Activated CD4-positive, alpha-beta T cell treated with anti-CD3 and anti-CD28 coated beads for 36 hours (primary cell): ENCODE measurements around the gene PTH1R. TPM values are rescaled to one million over a fixed set of nuclear protein-coding genes. Genes with fewer than 3 reads are reported as not detected.

Experiments used
- ATAC-seq: fragments of 200-7000 bp; cut with Tn5 transposase; one replicate; pipeline ENCODE4 v1.10.0; 2021; ENCODE audit warnings: mild to moderate bottlenecking, moderate library complexity
- CTCF ChIA-PET: fragments of 350-600 bp; sonication (Branson Sonifier 250); formaldehyde crosslinking; loops from one replicate; lab custom pipeline; 2021; ENCODE audit warnings: antibody characterized with exemption; lab: Charles Lee
- POLR2A ChIA-PET: fragments of 350-600 bp; sonication (Branson Sonifier 250); formaldehyde crosslinking; loops from one replicate; lab custom pipeline; 2021; ENCODE audit warnings: antibody characterized with exemption, inconsistent platforms; lab: Charles Lee
- DNase-seq: peaks from one replicate; pipeline ENCODE4 v3.0.0-alpha.2; 2020
- H3K27ac Mint-ChIP-seq: one replicate; pipeline ENCODE4 v1.8.0; 2021; ENCODE audit warnings: mixed read lengths
- H3K27me3 Mint-ChIP-seq: one replicate; pipeline ENCODE4 v1.8.0; 2021; ENCODE audit warnings: mixed read lengths
- H3K36me3 Mint-ChIP-seq: one replicate; pipeline ENCODE4 v1.8.0; 2021; ENCODE audit warnings: low read depth, mixed read lengths
- H3K4me1 Mint-ChIP-seq: one replicate; pipeline ENCODE4 v1.8.0; 2021; ENCODE audit warnings: mixed read lengths
- H3K4me3 Mint-ChIP-seq: one replicate; pipeline ENCODE4 v1.8.0; 2021; ENCODE audit warnings: mild to moderate bottlenecking, moderate library complexity, mixed read lengths
- H3K9me3 Mint-ChIP-seq: one replicate; pipeline ENCODE4 v1.8.0; 2021; ENCODE audit warnings: low read depth, mixed read lengths
- intact Hi-C, 2 experiments: fragments of 100-400 bp; cut with DNase I in 1 of 2; cut with micrococcal nuclease in 1 of 2; formaldehyde crosslinking; loops; one replicate each; pipeline versions ENCODE4 v1.14.2 to v1.15.1; 2022 to 2024; cut with DNase I, micrococcal nuclease
- total RNA-seq, 2 experiments: library from RNA; stranded (reverse); gene quantifications; one replicate each; pipeline ENCODE4 v1.2.3, GENCODE V29; 2021

PTH1R gene
- total RNA-seq, 2 experiments from 2014 or later: not detected

GRCh38 chr3:46942076-46942475 lies 64.6 kb downstream of the PTH1R start:
- no peaks in the 10 kb centered on the region for H3K27me3 Mint-ChIP-seq
- no peak overlapping the region for H3K27ac Mint-ChIP-seq
- ChIA-PET CTCF (interaction anchor here (0.8 to 0.9 kb wide), 2 partner anchors 12 to 14 kb away, joined by 3 to 5 read pairs; no protein-coding TSS in a partner anchor), POLR2A (interaction anchor here (1.0 kb wide), 1 partner anchor 11 kb away, joined by 4 read pairs; no protein-coding TSS in a partner anchor)
- no peak for DNase-seq
- H3K4me1 Mint-ChIP-seq: peaks cover 40% of the 10 kb centered on the region
- no peak for ATAC-seq
- peaks cover 40% of the 10 kb centered on the region for H3K36me3 Mint-ChIP-seq
- H3K4me3 Mint-ChIP-seq: no peak overlapping the region
- intact Hi-C loops: no loop called here
- H3K9me3 Mint-ChIP-seq: no peaks in the 10 kb centered on the region

GRCh38 chr3:46942481-46943236 lies 65.1 kb downstream of the PTH1R start:
- POLR2A ChIA-PET: no interaction called here
- no peak for ATAC-seq
- Mint-ChIP-seq H3K9me3 (no peaks in the 10 kb centered on the region), H3K4me1 (peaks cover 46% of the 10 kb centered on the region), H3K27ac (peak overlapping the region; percentile 11), H3K27me3 (no peaks in the 10 kb centered on the region), H3K4me3 (no peak overlapping the region), H3K36me3 (peaks cover 41% of the 10 kb centered on the region)
- intact Hi-C loops: no loop called here
- no peak for DNase-seq
- CTCF ChIA-PET: interaction anchor here (0.8 to 0.9 kb wide), 2 partner anchors 11 to 13 kb away, joined by 3 to 5 read pairs; no protein-coding TSS in a partner anchor

- ChIA-PET POLR2A (no interaction called here), CTCF (interaction anchor here (0.7 to 1.9 kb wide), 2 partner anchors 15 to 76 kb away, joined by 4 read pairs; no protein-coding TSS in a partner anchor)
- Mint-ChIP-seq H3K4me1 (peaks cover 55% of the 10 kb centered on the region), H3K27me3 (no peaks in the 10 kb centered on the region), H3K27ac (no peak overlapping the region), H3K36me3 (peaks cover 38% of the 10 kb centered on the region), H3K9me3 (no peaks in the 10 kb centered on the region), H3K4me3 (no peak overlapping the region)
- intact Hi-C loops: no loop called here
- DNase-seq (no peak), ATAC-seq (no peak)
These were observed 66.0 kb downstream of the PTH1R start for GRCh38 chr3:46943237-46944187.

GRCh38 chr3:46944191-46944590 lies 66.7 kb downstream of the PTH1R start:
- no peak for ATAC-seq
- H3K27me3 Mint-ChIP-seq: no peaks in the 10 kb centered on the region
- H3K9me3 Mint-ChIP-seq: no peaks in the 10 kb centered on the region
- ChIA-PET CTCF (interaction anchor here (0.7 to 1.9 kb wide), 2 partner anchors 15 to 77 kb away, joined by 4 read pairs; no protein-coding TSS in a partner anchor), POLR2A (no interaction called here)
- intact Hi-C loops: no loop called here
- DNase-seq: no peak
- H3K27ac Mint-ChIP-seq: peak overlapping the region; percentile 33
- peaks cover 36% of the 10 kb centered on the region for H3K36me3 Mint-ChIP-seq
- H3K4me1 Mint-ChIP-seq: peaks cover 61% of the 10 kb centered on the region
- no peak overlapping the region for H3K4me3 Mint-ChIP-seq

- H3K27me3 Mint-ChIP-seq: no peaks in the 10 kb centered on the region
- peak overlapping the region; percentile 92 for H3K27ac Mint-ChIP-seq
These were observed 68.9 kb downstream of the PTH1R start for GRCh38 chr3:46946416-46946815.

GRCh38 chr3:46946856-46947545 lies 69.5 kb downstream of the PTH1R start:
- DNase-seq (peak; percentile 78), ATAC-seq (peak; percentile 72)
- Mint-ChIP-seq H3K4me3 (peak overlapping the region; percentile 62), H3K9me3 (no peaks in the 10 kb centered on the region), H3K27me3 (no peaks in the 10 kb centered on the region), H3K27ac (peak overlapping the region; percentile 92), H3K4me1 (peaks cover 75% of the 10 kb centered on the region), H3K36me3 (peaks cover 29% of the 10 kb centered on the region)
- intact Hi-C loops: loop anchor here in 1 of 2 experiments (1.0 kb wide), 1 partner anchor 12 kb away; no protein-coding TSS in a partner anchor
- CTCF ChIA-PET: interaction anchor here (0.5 to 2.3 kb wide), 6 partner anchors 11 to 840 kb away, joined by 3 to 13 read pairs (median 5); no protein-coding TSS in a partner anchor
- POLR2A ChIA-PET: interaction anchor here (1.0 to 1.7 kb wide), 3 partner anchors 13 to 32 kb away, joined by 3 to 8 read pairs (median 4); partner anchors contain the start of gene NBEAL2

More at GRCh38 chr3:46946416-46946815, 68.9 kb downstream of the PTH1R start:
- ChIA-PET POLR2A (no interaction called here), CTCF (interaction anchor here (1.3 to 1.8 kb wide), 2 partner anchors 16 to 62 kb away, joined by 5 read pairs; no protein-coding TSS in a partner anchor)
- H3K4me3 Mint-ChIP-seq: no peak overlapping the region
- DNase-seq: no peak
- peaks cover 26% of the 10 kb centered on the region for H3K36me3 Mint-ChIP-seq
- H3K9me3 Mint-ChIP-seq: no peaks in the 10 kb centered on the region
- H3K4me1 Mint-ChIP-seq: peaks cover 72% of the 10 kb centered on the region
- ATAC-seq: no peak
- intact Hi-C loops: no loop called here

GRCh38 chr3:46947546-46947901 lies 70.0 kb downstream of the PTH1R start:
- intact Hi-C loops: loop anchor here in 1 of 2 experiments (1.0 kb wide), 1 partner anchor 12 kb away; no protein-coding TSS in a partner anchor
- H3K4me3 Mint-ChIP-seq: peak overlapping the region; percentile 62
- peaks cover 78% of the 10 kb centered on the region for H3K4me1 Mint-ChIP-seq
- no peak for DNase-seq
- H3K27me3 Mint-ChIP-seq: no peaks in the 10 kb centered on the region
- peak overlapping the region; percentile 92 for H3K27ac Mint-ChIP-seq
- ChIA-PET POLR2A (interaction anchor here (1.0 to 1.7 kb wide), 3 partner anchors 12 to 32 kb away, joined by 3 to 8 read pairs (median 4); partner anchors contain the start of gene NBEAL2), CTCF (interaction anchor here (0.5 to 2.3 kb wide), 5 partner anchors 11 to 840 kb away, joined by 3 to 13 read pairs (median 5); no protein-coding TSS in a partner anchor)
- H3K9me3 Mint-ChIP-seq: no peaks in the 10 kb centered on the region
- ATAC-seq: peak; percentile 21
- H3K36me3 Mint-ChIP-seq: peaks cover 29% of the 10 kb centered on the region

GRCh38 chr3:46947981-46948791 lies 70.7 kb downstream of the PTH1R start:
- POLR2A ChIA-PET: interaction anchor here (0.6 to 1.7 kb wide), 3 partner anchors 12 to 31 kb away, joined by 4 to 15 read pairs (median 8); partner anchors contain the start of gene NBEAL2
- Mint-ChIP-seq H3K4me3 (peak overlapping the region; percentile 62), H3K4me1 (peaks cover 80% of the 10 kb centered on the region), H3K27ac (peak overlapping the region; percentile 92), H3K36me3 (peaks cover 29% of the 10 kb centered on the region), H3K9me3 (no peaks in the 10 kb centered on the region), H3K27me3 (no peaks in the 10 kb centered on the region)
- CTCF ChIA-PET: interaction anchor here (0.5 to 2.3 kb wide), 3 partner anchors 10 to 839 kb away, joined by 3 to 13 read pairs (median 5); no protein-coding TSS in a partner anchor
- intact Hi-C loops: loop anchor here in 1 of 2 experiments (1.0 kb wide), 1 partner anchor 11 kb away; no protein-coding TSS in a partner anchor
- ATAC-seq (peak; percentile 81), DNase-seq (peak; percentile 77)

- Mint-ChIP-seq H3K4me1 (peaks cover 88% of the 10 kb centered on the region), H3K27me3 (no peaks in the 10 kb centered on the region), H3K9me3 (no peaks in the 10 kb centered on the region), H3K4me3 (peak overlapping the region; percentile 15), H3K27ac (peak overlapping the region; percentile 92), H3K36me3 (peaks cover 29% of the 10 kb centered on the region)
- intact Hi-C loops: no loop called here
- DNase-seq: peak; percentile 33
- ChIA-PET CTCF (interaction anchor here (2.3 kb wide), 1 partner anchor 9 kb away, joined by 13 read pairs; no protein-coding TSS in a partner anchor), POLR2A (interaction anchor here (0.6 kb wide), 2 partner anchors 25 to 284 kb away, joined by 5 to 15 read pairs; no protein-coding TSS in a partner anchor)
- no peak for ATAC-seq
These were observed 71.5 kb downstream of the PTH1R start for GRCh38 chr3:46948830-46949671.
